Astrocyte (in vitro differentiated cells and primary cell): ENCODE data around the gene MEF2B. TPM values are rescaled to one million over a fixed set of nuclear protein-coding genes. Genes with fewer than 3 reads are reported as not detected.

Experiments used
- DNase-seq: peaks from one replicate; pipeline ENCODE4 v3.0.0-alpha.2; 2010; ENCODE audit warnings: low read depth
- FAIRE-seq: peaks from 2 replicates; lab custom pipeline; 2011; peaks lifted over from hg19 to GRCh38; lab: Jason Lieb, UNC
- H2AFZ ChIP-seq: 2 replicates; pipeline ENCODE4 v1.6.0; 2012; ENCODE audit warnings: low read depth, low read length, inconsistent platforms
- H3K27ac ChIP-seq: 2 replicates; pipeline ENCODE4 v1.5.1; 2011; ENCODE audit warnings: low read depth, low read length, inconsistent platforms
- H3K27me3 ChIP-seq: 2 replicates; pipeline ENCODE4 v1.6.0; 2011; ENCODE audit warnings: low read length, inconsistent platforms; ENCODE audit not compliant: insufficient read depth
- H3K36me3 ChIP-seq: 2 replicates; pipeline ENCODE4 v1.5.1; 2011; ENCODE audit warnings: low read length, inconsistent platforms; ENCODE audit not compliant: insufficient read depth
- H3K4me1 ChIP-seq: 2 replicates; pipeline ENCODE4 v1.5.1; 2011; ENCODE audit warnings: low read length, inconsistent platforms; ENCODE audit not compliant: insufficient read depth
- H3K4me2 ChIP-seq: 2 replicates; pipeline ENCODE4 v1.6.0; 2012; ENCODE audit warnings: low read length, inconsistent platforms
- H3K4me3 ChIP-seq: 2 replicates; pipeline ENCODE4 v1.5.1; 2011; ENCODE audit warnings: low read depth, mild to moderate bottlenecking, low read length, inconsistent platforms; ENCODE audit not compliant: insufficient read depth
- H3K79me2 ChIP-seq: 2 replicates; pipeline ENCODE4 v1.6.0; 2012; ENCODE audit warnings: mild to moderate bottlenecking, low read length, inconsistent platforms; ENCODE audit not compliant: insufficient read depth
- H3K9ac ChIP-seq: 2 replicates; pipeline ENCODE4 v1.6.0; 2012; ENCODE audit warnings: mild to moderate bottlenecking, low read length, inconsistent platforms
- H3K9me3 ChIP-seq: 2 replicates; pipeline ENCODE4 v1.5.1; 2012; ENCODE audit warnings: low read depth, mild to moderate bottlenecking, low read length, inconsistent platforms; ENCODE audit not compliant: insufficient read depth
- H4K20me1 ChIP-seq: 2 replicates; pipeline ENCODE4 v1.6.0; 2012; ENCODE audit warnings: low read length, inconsistent platforms; ENCODE audit not compliant: insufficient read depth
- H3K27ac Mint-ChIP-seq: one replicate; pipeline ENCODE4 v1.8.0; 2021; ENCODE audit warnings: mild to moderate bottlenecking, mixed read lengths; ENCODE audit not compliant: unreplicated experiment
- H3K27me3 Mint-ChIP-seq: one replicate; pipeline ENCODE4 v1.8.0; 2021; ENCODE audit warnings: low read depth, mixed read lengths; ENCODE audit not compliant: unreplicated experiment
- H3K36me3 Mint-ChIP-seq: one replicate; pipeline ENCODE4 v1.8.0; 2021; ENCODE audit warnings: low read depth, mixed read lengths; ENCODE audit not compliant: unreplicated experiment
- H3K4me1 Mint-ChIP-seq: one replicate; pipeline ENCODE4 v1.8.0; 2021; ENCODE audit warnings: low read depth, mixed read lengths; ENCODE audit not compliant: unreplicated experiment
- H3K4me3 Mint-ChIP-seq: one replicate; pipeline ENCODE4 v1.8.0; 2021; ENCODE audit warnings: mild to moderate bottlenecking, moderate library complexity, mixed read lengths; ENCODE audit not compliant: unreplicated experiment
- H3K9me3 Mint-ChIP-seq: one replicate; pipeline ENCODE4 v1.8.0; 2021; ENCODE audit warnings: mild to moderate bottlenecking, mixed read lengths; ENCODE audit not compliant: unreplicated experiment
- EZH2 ChIP-seq: IDR thresholded peaks from 2 replicates; pipeline ENCODE4 v1.6.1; 2012; ENCODE audit warnings: mild to moderate bottlenecking, low read length, inconsistent platforms; ENCODE audit not compliant: insufficient read depth
- total RNA-seq: library from RNA; stranded (reverse); gene quantifications from 2 replicates; pipeline ENCODE4 v1.2.1, GENCODE V29; 2021
- TF ChIP-seq, protein P1 (sequence below): IDR thresholded peaks from 2 replicates; pipeline ENCODE4 v1.5.1; 2011; ENCODE audit warnings: low read depth, mild to moderate bottlenecking, inconsistent platforms, low read length, moderate library complexity; ENCODE audit not compliant: insufficient read depth

Gene MEF2B
- total RNA-seq, 1 donor from 2014 or later, result 1.7 TPM

DNA sequence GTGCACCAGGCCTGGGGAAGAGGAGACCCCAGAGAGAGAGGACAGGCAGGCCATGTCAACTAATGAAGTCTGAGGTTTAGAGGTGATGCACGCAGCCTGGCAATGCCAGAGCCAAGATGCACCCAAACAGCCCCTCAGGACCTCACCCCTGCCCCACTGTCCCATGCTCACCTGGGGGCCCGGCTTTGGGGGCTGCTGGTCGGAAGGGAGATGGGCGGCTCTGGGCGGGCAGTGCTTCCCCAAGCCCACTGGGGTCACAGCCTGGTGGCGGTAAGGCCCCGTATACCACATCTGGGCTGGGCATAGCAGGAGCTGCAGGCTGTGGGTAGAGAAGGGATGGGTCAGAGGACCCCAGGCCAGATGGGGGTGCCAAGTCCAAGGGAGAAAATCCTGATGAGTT is 23.2 kb downstream of the MEF2B start:
- H3K9ac ChIP-seq, result no peak overlapping the region
- H3K79me2 ChIP-seq, result no peaks in the 10 kb centered on the region
- no peak overlapping the region for H3K4me2 ChIP-seq
- Mint-ChIP-seq H3K9me3 (no peaks in the 10 kb centered on the region), H3K27me3 (peaks cover 3% of the 10 kb centered on the region), H3K4me3 (no peak overlapping the region), H3K27ac (no peak overlapping the region), H3K36me3 (peaks cover 8% of the 10 kb centered on the region), H3K4me1 (no peaks in the 10 kb centered on the region)
- no peaks in the 10 kb centered on the region for H4K20me1 ChIP-seq
- no peak overlapping the region for H3K27ac ChIP-seq
- no peaks in the 10 kb centered on the region for H3K4me1 ChIP-seq
- no peak for TF ChIP-seq EZH2
- TF ChIP-seq, protein P1, sequence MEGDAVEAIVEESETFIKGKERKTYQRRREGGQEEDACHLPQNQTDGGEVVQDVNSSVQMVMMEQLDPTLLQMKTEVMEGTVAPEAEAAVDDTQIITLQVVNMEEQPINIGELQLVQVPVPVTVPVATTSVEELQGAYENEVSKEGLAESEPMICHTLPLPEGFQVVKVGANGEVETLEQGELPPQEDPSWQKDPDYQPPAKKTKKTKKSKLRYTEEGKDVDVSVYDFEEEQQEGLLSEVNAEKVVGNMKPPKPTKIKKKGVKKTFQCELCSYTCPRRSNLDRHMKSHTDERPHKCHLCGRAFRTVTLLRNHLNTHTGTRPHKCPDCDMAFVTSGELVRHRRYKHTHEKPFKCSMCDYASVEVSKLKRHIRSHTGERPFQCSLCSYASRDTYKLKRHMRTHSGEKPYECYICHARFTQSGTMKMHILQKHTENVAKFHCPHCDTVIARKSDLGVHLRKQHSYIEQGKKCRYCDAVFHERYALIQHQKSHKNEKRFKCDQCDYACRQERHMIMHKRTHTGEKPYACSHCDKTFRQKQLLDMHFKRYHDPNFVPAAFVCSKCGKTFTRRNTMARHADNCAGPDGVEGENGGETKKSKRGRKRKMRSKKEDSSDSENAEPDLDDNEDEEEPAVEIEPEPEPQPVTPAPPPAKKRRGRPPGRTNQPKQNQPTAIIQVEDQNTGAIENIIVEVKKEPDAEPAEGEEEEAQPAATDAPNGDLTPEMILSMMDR, result no peak
- H3K27me3 ChIP-seq, result no peaks in the 10 kb centered on the region
- H3K9me3 ChIP-seq, result no peaks in the 10 kb centered on the region
- no peak overlapping the region for H3K4me3 ChIP-seq
- no peak overlapping the region for H2AFZ ChIP-seq
- no peak for FAIRE-seq
- no peak for DNase-seq
- no peaks in the 10 kb centered on the region for H3K36me3 ChIP-seq

- Mint-ChIP-seq H3K27me3 (peaks cover 4% of the 10 kb centered on the region), H3K27ac (no peak overlapping the region), H3K4me1 (no peaks in the 10 kb centered on the region), H3K9me3 (no peaks in the 10 kb centered on the region), H3K36me3 (peaks cover 8% of the 10 kb centered on the region), H3K4me3 (no peak overlapping the region)
- Histone ChIP-seq H4K20me1 (no peaks in the 10 kb centered on the region), H3K9ac (peak overlapping the region; percentile 48), H3K27ac (no peak overlapping the region), H3K9me3 (no peaks in the 10 kb centered on the region), H3K4me3 (no peak overlapping the region), H2AFZ (peak overlapping the region; percentile 85), H3K4me2 (peak overlapping the region; percentile 76), H3K79me2 (no peaks in the 10 kb centered on the region), H3K27me3 (no peaks in the 10 kb centered on the region), H3K36me3 (no peaks in the 10 kb centered on the region), H3K4me1 (no peaks in the 10 kb centered on the region)
- TF ChIP-seq EZH2, result no peak
- TF ChIP-seq, protein P1, result peak; percentile 67
- no peak for DNase-seq
- no peak for FAIRE-seq
Measured at GRCh38 chr19:19145684-19146608, 24.1 kb downstream of the MEF2B start.

DNA sequence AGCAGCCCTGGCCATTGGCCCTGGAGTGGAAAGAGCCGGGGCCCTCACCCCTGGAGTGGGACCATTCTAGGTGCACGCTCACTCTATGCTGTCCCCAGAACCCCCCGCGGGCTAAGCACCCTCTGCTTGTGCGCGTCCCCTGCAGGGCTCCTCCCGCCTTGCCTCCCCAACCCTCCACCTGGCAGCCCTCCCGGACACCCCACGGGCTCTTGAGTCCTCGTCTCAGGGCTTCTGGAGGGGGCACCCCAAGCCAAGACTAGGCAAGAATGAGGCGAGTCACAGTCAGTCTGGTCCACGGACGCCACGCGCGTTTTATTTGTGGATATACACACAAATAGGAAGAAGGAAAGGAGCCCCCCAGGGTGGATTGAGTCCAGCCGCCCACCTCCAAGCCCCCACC is 24.8 kb downstream of the MEF2B start:
- H3K9ac ChIP-seq, result no peak overlapping the region
- peak overlapping the region; percentile 85 for H2AFZ ChIP-seq

More for the DNA sequence above, 24.8 kb downstream of the MEF2B start:
- H3K9me3 ChIP-seq, result no peaks in the 10 kb centered on the region
- peaks cover 7% of the 10 kb centered on the region for H3K27me3 Mint-ChIP-seq
- TF ChIP-seq EZH2, result no peak
- TF ChIP-seq, protein P1, result no peak
- DNase-seq (no peak), FAIRE-seq (no peak)
- H3K9me3 Mint-ChIP-seq, result no peaks in the 10 kb centered on the region
- H3K36me3 ChIP-seq, result no peaks in the 10 kb centered on the region
- H3K4me1 ChIP-seq, result no peaks in the 10 kb centered on the region
- H3K36me3 Mint-ChIP-seq, result peaks cover 8% of the 10 kb centered on the region
- H3K27ac ChIP-seq, result no peak overlapping the region
- no peaks in the 10 kb centered on the region for H4K20me1 ChIP-seq
- no peaks in the 10 kb centered on the region for H3K79me2 ChIP-seq
- H3K4me1 Mint-ChIP-seq, result no peaks in the 10 kb centered on the region
- no peak overlapping the region for H3K4me3 ChIP-seq
- no peaks in the 10 kb centered on the region for H3K27me3 ChIP-seq
- H3K4me2 ChIP-seq, result no peak overlapping the region
- no peak overlapping the region for H3K4me3 Mint-ChIP-seq
- no peak overlapping the region for H3K27ac Mint-ChIP-seq
